Hepatocyte (in vitro differentiated cells): ENCODE results near the gene TXNRD2. TPM values are rescaled to one million over a fixed set of nuclear protein-coding genes. Genes with fewer than 3 reads are reported as not detected.
"Not testable (repeated sequence)": the region's sequence is repeated elsewhere in the genome, so short reads cannot be mapped to it uniquely, and the experiment has no call there.

Source experiments
- DNase-seq: peaks from one replicate; pipeline ENCODE4 v3.0.0-alpha.2; 2016; ENCODE audit warnings: low spot score
- H2AFZ ChIP-seq: fragments of 200-600 bp; sonication (generic); 2 replicates; pipeline ENCODE4 v1.6.0; 2016; ENCODE audit warnings: antibody characterized with exemption, mild to moderate bottlenecking
- H3K27ac ChIP-seq: fragments of 200-600 bp; sonication (generic); 2 replicates; pipeline ENCODE4 v1.5.1; 2016; ENCODE audit warnings: mild to moderate bottlenecking
- H3K27me3 ChIP-seq: fragments of 200-600 bp; sonication (generic); 2 replicates; pipeline ENCODE4 v1.6.1; 2016
- H3K36me3 ChIP-seq: fragments of 200-600 bp; sonication (generic); replicated peaks from 2 replicates; pipeline ENCODE4 v1.5.1; 2016; ENCODE audit warnings: low read depth; ENCODE audit not compliant: insufficient read depth
- H3K4me1 ChIP-seq: fragments of 200-600 bp; sonication (generic); 2 replicates; pipeline ENCODE4 v1.5.1; 2016; ENCODE audit warnings: mild to moderate bottlenecking, moderate library complexity; ENCODE audit not compliant: insufficient read depth
- H3K4me2 ChIP-seq: fragments of 200-600 bp; sonication (generic); 2 replicates; pipeline ENCODE4 v1.6.0; 2016
- H3K4me3 ChIP-seq: fragments of 200-600 bp; sonication (generic); 2 replicates; pipeline ENCODE4 v1.5.1; 2016; ENCODE audit warnings: mild to moderate bottlenecking
- H3K79me2 ChIP-seq: fragments of 200-600 bp; sonication (generic); 2 replicates; pipeline ENCODE4 v1.6.0; 2017; ENCODE audit warnings: mild to moderate bottlenecking
- H3K9me2 ChIP-seq: fragments of 200-600 bp; sonication (generic); replicated peaks from 2 replicates; pipeline ENCODE4 v1.6.0; 2017; ENCODE audit warnings: mild to moderate bottlenecking; ENCODE audit not compliant: insufficient read depth
- H3K9me3 ChIP-seq: fragments of 200-600 bp; sonication (generic); 2 replicates; pipeline ENCODE4 v1.5.1; 2016; ENCODE audit warnings: low read depth, mild to moderate bottlenecking
- H4K20me1 ChIP-seq: fragments of 200-600 bp; sonication (generic); 2 replicates; pipeline ENCODE4 v1.6.0; 2016; ENCODE audit warnings: mild to moderate bottlenecking; ENCODE audit not compliant: insufficient read depth, poor library complexity, severe bottlenecking
- CTCF ChIP-seq: fragments of 200-600 bp; sonication (generic); IDR thresholded peaks from 2 replicates; pipeline ENCODE4 v1.5.1; 2016; ENCODE audit warnings: antibody characterized with exemption, mild to moderate bottlenecking; ENCODE audit not compliant: poor library complexity
- EZH2 ChIP-seq: fragments of 200-600 bp; sonication (generic); IDR thresholded peaks from 2 replicates; pipeline ENCODE4 v1.6.1; 2016; ENCODE audit warnings: antibody characterized with exemption, mild to moderate bottlenecking, borderline replicate concordance
- EZH2phosphoT487 ChIP-seq: fragments of 200-600 bp; sonication (generic); IDR thresholded peaks from one replicate; pipeline ENCODE4 v1.6.1; 2018; ENCODE audit warnings: antibody characterized with exemption, mild to moderate bottlenecking, low read depth, moderate library complexity; ENCODE audit not compliant: unreplicated experiment, severe bottlenecking
- WGBS: methylation state at CpG from one replicate; pipeline ENCODE4 v1.1.6; 2016; ENCODE audit warnings: low lambda C conversion rate; ENCODE audit errors: missing lambda C conversion rate; 5-methylcytosine and 5-hydroxymethylcytosine counted together
- polyA plus RNA-seq: library from polyadenylated mRNA; unstranded; fragments of >200 nt; fragmentation: Nextera tagmentation; extraction: Ambion mirVana; gene quantifications from 2 replicates; pipeline ENCODE4 v1.2.1, GENCODE V29; 2016
- total RNA-seq: library from RNA; depleted of rRNA; stranded (reverse); fragments of >200 nt; gene quantifications from 2 replicates; pipeline ENCODE4 v1.2.3, GENCODE V29; 2014

The TXNRD2 gene
- total and polyA plus RNA-seq, 2 experiments from 2014 or later, result 0.60 to 2.1 TPM

- Histone ChIP-seq H3K9me3 (no peaks in the 10 kb centered on the region), H3K9me2 (no peaks in the 10 kb centered on the region), H3K36me3 (no peaks in the 10 kb centered on the region), H3K27ac (no peak overlapping the region), H2AFZ (no peak overlapping the region), H3K4me3 (no peak overlapping the region), H3K4me2 (no peak overlapping the region), H3K4me1 (no peaks in the 10 kb centered on the region), H3K79me2 (no peaks in the 10 kb centered on the region), H4K20me1 (no peaks in the 10 kb centered on the region), H3K27me3 (no peaks in the 10 kb centered on the region)
- 73% methylated on average over 4 of the region's 4 CpGs for WGBS
- TF ChIP-seq EZH2phosphoT487 (no peak), CTCF (no peak), EZH2 (no peak)
- no peak for DNase-seq
Observed at GRCh38 chr22:19840059-19840458, 101.6 kb downstream of the TXNRD2 start.

- no peaks in the 10 kb centered on the region for H3K36me3 ChIP-seq
- H3K27me3 ChIP-seq, result no peaks in the 10 kb centered on the region
- no peak overlapping the region for H3K4me2 ChIP-seq
- H2AFZ ChIP-seq, result no peak overlapping the region
- WGBS, result 94% methylated on average over 6 of the region's 6 CpGs
- H3K27ac ChIP-seq, result no peak overlapping the region
- no peaks in the 10 kb centered on the region for H3K9me3 ChIP-seq
- no peak for DNase-seq
- H3K9me2 ChIP-seq, result no peaks in the 10 kb centered on the region
- no peaks in the 10 kb centered on the region for H4K20me1 ChIP-seq
- H3K79me2 ChIP-seq, result no peaks in the 10 kb centered on the region
- no peak for TF ChIP-seq EZH2
- TF ChIP-seq CTCF, result no peak
- no peak for TF ChIP-seq EZH2phosphoT487
- no peak overlapping the region for H3K4me3 ChIP-seq
- H3K4me1 ChIP-seq, result no peaks in the 10 kb centered on the region
Observed at GRCh38 chr22:19837915-19838314, 103.7 kb downstream of the TXNRD2 start.

GRCh38 chr22:19836512-19836911 lies 105.1 kb downstream of the TXNRD2 start:
- DNase-seq, result no peak
- Histone ChIP-seq H4K20me1 (no peaks in the 10 kb centered on the region), H3K9me2 (no peaks in the 10 kb centered on the region), H2AFZ (no peak overlapping the region), H3K79me2 (no peaks in the 10 kb centered on the region), H3K27ac (no peak overlapping the region), H3K36me3 (no peaks in the 10 kb centered on the region), H3K4me3 (no peak overlapping the region), H3K4me2 (no peak overlapping the region), H3K27me3 (no peaks in the 10 kb centered on the region), H3K9me3 (no peaks in the 10 kb centered on the region), H3K4me1 (no peaks in the 10 kb centered on the region)
- TF ChIP-seq EZH2 (no peak), EZH2phosphoT487 (no peak)

- TF ChIP-seq EZH2phosphoT487, result no peak
- no peak for TF ChIP-seq EZH2
- no peak for TF ChIP-seq CTCF
- Histone ChIP-seq H3K36me3 (no peaks in the 10 kb centered on the region), H3K4me2 (no peak overlapping the region), H3K27me3 (no peaks in the 10 kb centered on the region), H3K9me2 (no peaks in the 10 kb centered on the region), H3K4me3 (no peak overlapping the region), H3K4me1 (no peaks in the 10 kb centered on the region), H2AFZ (no peak overlapping the region), H3K79me2 (no peaks in the 10 kb centered on the region), H4K20me1 (no peaks in the 10 kb centered on the region), H3K9me3 (no peaks in the 10 kb centered on the region), H3K27ac (no peak overlapping the region)
- no peak for DNase-seq
Observed at GRCh38 chr22:19834599-19834998, 107.0 kb downstream of the TXNRD2 start.

GRCh38 chr22:19833327-19833726 lies 108.3 kb downstream of the TXNRD2 start:
- DNase-seq, result not testable (repeated sequence)
- WGBS, result 96% methylated on average over 9 of the region's 9 CpGs

More at GRCh38 chr22:19833327-19833726, 108.3 kb downstream of the TXNRD2 start:
- not testable (repeated sequence) for H3K4me2 ChIP-seq, H3K4me1 ChIP-seq, H4K20me1 ChIP-seq, H3K79me2 ChIP-seq, H3K27ac ChIP-seq, H3K9me3 ChIP-seq, H2AFZ ChIP-seq, H3K4me3 ChIP-seq, H3K27me3 ChIP-seq, H3K9me2 ChIP-seq, H3K36me3 ChIP-seq
